Activated CD8-positive, alpha-beta T cell treated with anti-CD3 and anti-CD28 coated beads for 36 hours (primary cell): Measurements from ENCODE around the gene FBXW5. TPM values are rescaled to one million over a fixed set of nuclear protein-coding genes. Genes with fewer than 3 reads are reported as not detected.

ENCODE experiments used
- ATAC-seq: fragments of 200-7000 bp; cut with Tn5 transposase; one replicate; pipeline ENCODE4 v1.10.0; 2021; ENCODE audit warnings: mild to moderate bottlenecking, moderate library complexity
- CTCF ChIA-PET: fragments of 350-600 bp; sonication (Branson Sonifier 250); formaldehyde crosslinking; loops from one replicate; lab custom pipeline; 2021; ENCODE audit warnings: antibody characterized with exemption; lab: Charles Lee
- POLR2A ChIA-PET: fragments of 350-600 bp; sonication (Branson Sonifier 250); formaldehyde crosslinking; loops from one replicate; lab custom pipeline; 2021; ENCODE audit warnings: antibody characterized with exemption; lab: Charles Lee
- DNase-seq: peaks from one replicate; pipeline ENCODE4 v3.0.0-alpha.2; 2020
- H3K27ac Mint-ChIP-seq: one replicate; pipeline ENCODE4 v1.8.0; 2021; ENCODE audit warnings: mild to moderate bottlenecking, mixed read lengths
- H3K27me3 Mint-ChIP-seq: one replicate; pipeline ENCODE4 v1.8.0; 2021; ENCODE audit warnings: mixed read lengths
- H3K36me3 Mint-ChIP-seq: one replicate; pipeline ENCODE4 v1.8.0; 2021; ENCODE audit warnings: low read depth, mixed read lengths
- H3K4me1 Mint-ChIP-seq: one replicate; pipeline ENCODE4 v1.8.0; 2021; ENCODE audit warnings: low read depth, mixed read lengths
- H3K4me3 Mint-ChIP-seq: one replicate; pipeline ENCODE4 v1.8.0; 2021; ENCODE audit warnings: mild to moderate bottlenecking, moderate library complexity, mixed read lengths
- H3K9me3 Mint-ChIP-seq: one replicate; pipeline ENCODE4 v1.8.0; 2021; ENCODE audit warnings: mixed read lengths
- CTCF ChIP-seq: fragments of 200-600 bp; IDR thresholded peaks from one replicate; pipeline ENCODE4 v1.8.0; 2022; ENCODE audit warnings: antibody characterized with exemption, mild to moderate bottlenecking
- intact Hi-C: fragments of 100-400 bp; cut with micrococcal nuclease; formaldehyde crosslinking; loops from one replicate; pipeline ENCODE4 v1.10.0; 2022
- total RNA-seq, 2 experiments: library from RNA; stranded (reverse); gene quantifications; one replicate each; pipeline ENCODE4 v1.2.3, GENCODE V29; 2021

The FBXW5 gene
- total RNA-seq, 2 experiments from 2014 or later, result 53.4 to 54.0 TPM

GRCh38 chr9:136944212-136944518 is 373 bp downstream of the FBXW5 start:
- intact Hi-C loops, result no loop called here
- Mint-ChIP-seq H3K4me3 (peak overlapping the region; percentile 77), H3K36me3 (peaks cover 23% of the 10 kb centered on the region), H3K4me1 (peaks cover 14% of the 10 kb centered on the region), H3K27ac (peak overlapping the region; percentile 83), H3K9me3 (no peaks in the 10 kb centered on the region), H3K27me3 (no peaks in the 10 kb centered on the region)
- ChIA-PET POLR2A (interaction anchor here (0.6 to 1.4 kb wide), 6 partner anchors 11 to 491 kb away, joined by 3 to 5 read pairs (median 4); partner anchors contain the start of genes PAXX and RABL6), CTCF (interaction anchor here (0.8 to 5.3 kb wide), 8 partner anchors 34 to 124 kb away, joined by 3 to 82 read pairs (median 3); partner anchors contain the start of gene TRAF2)
- TF ChIP-seq CTCF, result no peak
- peak; percentile 37 for ATAC-seq
- no peak for DNase-seq

- H3K4me3 Mint-ChIP-seq, result peak overlapping the region; percentile 77
- peaks cover 14% of the 10 kb centered on the region for H3K4me1 Mint-ChIP-seq
- DNase-seq, result peak; percentile 60
- TF ChIP-seq CTCF, result no peak
- ChIA-PET POLR2A (interaction anchor here (0.7 to 1.4 kb wide), 7 partner anchors 10 to 136 kb away, joined by 3 to 5 read pairs (median 3); partner anchors contain the start of genes PAXX and RABL6), CTCF (interaction anchor here (0.8 to 5.3 kb wide), 8 partner anchors 33 to 124 kb away, joined by 3 to 82 read pairs (median 3); no protein-coding TSS in a partner anchor)
- intact Hi-C loops, result no loop called here
- H3K36me3 Mint-ChIP-seq, result peaks cover 25% of the 10 kb centered on the region
- no peaks in the 10 kb centered on the region for H3K9me3 Mint-ChIP-seq
- H3K27me3 Mint-ChIP-seq, result no peaks in the 10 kb centered on the region
- peak; percentile 26 for ATAC-seq
- H3K27ac Mint-ChIP-seq, result peak overlapping the region; percentile 83
Observed at GRCh38 chr9:136943291-136944211, 987 bp downstream of the FBXW5 start.

DNA sequence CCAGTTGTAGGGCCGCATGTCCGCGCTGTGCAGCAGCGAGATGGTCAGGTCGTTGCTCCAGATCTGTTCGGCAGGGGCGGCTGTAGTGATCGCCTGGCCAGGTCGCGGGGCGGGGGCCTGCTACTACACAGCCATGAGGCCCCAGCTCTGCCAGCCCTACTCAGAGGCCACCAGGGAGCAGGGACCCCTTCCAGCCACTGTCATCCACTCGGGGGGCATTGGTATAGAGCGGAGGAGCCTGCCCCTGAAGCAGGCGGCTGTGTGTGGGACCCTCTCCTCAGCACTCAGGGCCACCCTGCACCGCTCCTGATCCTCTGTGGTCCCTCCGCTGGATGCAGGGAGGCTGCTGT is 1.7 kb downstream of the FBXW5 start:
- no peak for TF ChIP-seq CTCF
- CTCF ChIA-PET, result interaction anchor here (0.9 to 1.4 kb wide), 2 partner anchors 51 to 86 kb away, joined by 3 read pairs; no protein-coding TSS in a partner anchor
- Mint-ChIP-seq H3K27me3 (no peaks in the 10 kb centered on the region), H3K27ac (no peak overlapping the region), H3K36me3 (peaks cover 25% of the 10 kb centered on the region), H3K4me1 (peaks cover 11% of the 10 kb centered on the region), H3K4me3 (peak overlapping the region; percentile 77), H3K9me3 (no peaks in the 10 kb centered on the region)
- POLR2A ChIA-PET, result interaction anchor here (0.9 to 1.4 kb wide), 3 partner anchors 16 to 136 kb away, joined by 3 to 5 read pairs (median 3); partner anchors contain the start of gene RABL6
- no peak for ATAC-seq
- intact Hi-C loops, result no loop called here
- DNase-seq, result no peak

DNA sequence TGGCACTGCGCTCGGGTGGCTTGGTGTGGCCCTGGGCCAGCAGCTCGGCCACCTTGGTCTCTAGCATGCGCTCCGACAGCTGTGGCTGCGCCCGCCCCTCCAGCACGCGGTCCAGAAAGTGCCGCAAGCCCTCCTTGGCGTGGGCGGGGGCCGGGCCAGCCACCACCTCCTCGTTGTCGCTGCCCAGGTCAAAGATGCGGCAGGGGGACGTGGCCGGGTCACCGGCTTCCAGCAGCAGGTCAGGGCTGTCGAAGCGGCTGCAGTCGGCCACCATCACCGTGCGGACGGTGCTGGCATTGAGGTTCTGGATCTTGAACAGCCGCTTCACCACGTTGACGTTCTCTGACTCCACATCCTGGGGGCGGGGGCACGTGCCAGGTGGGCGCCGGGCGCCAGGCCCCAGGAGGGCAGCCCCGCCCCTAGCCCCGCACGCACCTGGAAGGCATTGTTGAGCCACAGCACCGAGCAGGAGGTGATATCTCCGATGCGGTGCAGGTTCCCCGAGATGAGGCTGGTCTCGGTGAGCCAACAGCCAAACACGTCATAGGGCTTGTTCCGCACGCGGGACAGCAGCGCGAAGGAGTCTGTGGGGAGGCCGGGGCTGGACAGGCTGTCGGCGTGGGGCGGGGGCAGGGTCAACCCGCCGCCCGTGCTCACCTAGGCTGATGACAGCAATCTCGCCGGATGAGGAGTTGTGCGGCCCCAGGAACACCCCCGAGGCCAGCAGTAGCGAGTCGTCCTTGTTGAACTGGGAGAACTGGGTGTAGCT is 2.2 kb downstream of the FBXW5 start:
- no peak for ATAC-seq
- no peaks in the 10 kb centered on the region for H3K27me3 Mint-ChIP-seq
- H3K4me3 Mint-ChIP-seq, result peak overlapping the region; percentile 77
- intact Hi-C loops, result no loop called here
- no peak for TF ChIP-seq CTCF
- CTCF ChIA-PET, result interaction anchor here (0.9 kb wide), 2 partner anchors 87 to 93 kb away, joined by 3 read pairs; no protein-coding TSS in a partner anchor
- POLR2A ChIA-PET, result no interaction called here
- peak overlapping the region; percentile 20 for H3K27ac Mint-ChIP-seq
- no peaks in the 10 kb centered on the region for H3K9me3 Mint-ChIP-seq
- DNase-seq, result no peak
- H3K36me3 Mint-ChIP-seq, result peaks cover 25% of the 10 kb centered on the region
- peaks cover 11% of the 10 kb centered on the region for H3K4me1 Mint-ChIP-seq
